Left ventricle myocardium inferior (tissue), 1 donor: ENCODE data around the gene MAPKAPK2. TPM values are rescaled to one million over a fixed set of nuclear protein-coding genes. Genes with fewer than 3 reads are reported as not detected.

Source experiments
- DNase-seq: peaks from one replicate; pipeline ENCODE4 v3.0.0-alpha.2; 2020
- H3K27ac ChIP-seq: fragments of 200-600 bp; replicated peaks from 2 replicates; pipeline ENCODE4 v1.8.0; 2021
- H3K27me3 ChIP-seq: fragments of 200-600 bp; 2 replicates; pipeline ENCODE4 v1.8.0; 2021; ENCODE audit warnings: low read depth
- H3K36me3 ChIP-seq: fragments of 200-600 bp; 2 replicates; pipeline ENCODE4 v1.8.0; 2021
- H3K4me1 ChIP-seq: fragments of 200-600 bp; 2 replicates; pipeline ENCODE4 v1.8.0; 2021
- H3K4me3 ChIP-seq: fragments of 200-600 bp; 2 replicates; pipeline ENCODE4 v1.8.0; 2021; ENCODE audit warnings: mild to moderate bottlenecking, moderate library complexity
- H3K9me3 ChIP-seq: fragments of 200-600 bp; replicated peaks from 2 replicates; pipeline ENCODE4 v1.8.0; 2021
- CTCF ChIP-seq: fragments of 200-600 bp; IDR thresholded peaks from 2 replicates; pipeline ENCODE4 v1.8.0; 2021; ENCODE audit warnings: antibody characterized with exemption, mild to moderate bottlenecking, borderline replicate concordance
- intact Hi-C: fragments of 100-400 bp; cut with micrococcal nuclease; formaldehyde crosslinking; loops from one replicate; pipeline ENCODE4 v1.11.0; 2022
- total RNA-seq: library from RNA; stranded (reverse); fragmentation: NEBNext Ultra II Directional; extraction: Animal tissue kit (Norgen Biotek cat#: 25700); gene quantifications from one replicate; pipeline ENCODE4 v1.2.1, GENCODE V29; 2021
- donor health status: DM: no; HTN: yes; CAD: no; lungs with severe emphysema.

MAPKAPK2 gene
- total RNA-seq, 1 donor from 2014 or later: 215 TPM

GRCh38 chr1:206713910-206714312, 29.2 kb downstream of the MAPKAPK2 start:
- H3K27me3 ChIP-seq: no peaks in the 10 kb centered on the region
- peak overlapping the region; percentile 71 for H3K27ac ChIP-seq
- no peak for DNase-seq
- H3K4me1 ChIP-seq: peaks cover 98% of the 10 kb centered on the region
- intact Hi-C loops: no loop called here
- TF ChIP-seq CTCF: no peak
- H3K4me3 ChIP-seq: no peak overlapping the region
- no peaks in the 10 kb centered on the region for H3K9me3 ChIP-seq
- no peaks in the 10 kb centered on the region for H3K36me3 ChIP-seq

- H3K36me3 ChIP-seq: no peaks in the 10 kb centered on the region
- no peaks in the 10 kb centered on the region for H3K9me3 ChIP-seq
- H3K4me3 ChIP-seq: no peak overlapping the region
- peak overlapping the region; percentile 71 for H3K27ac ChIP-seq
- peaks cover 98% of the 10 kb centered on the region for H3K4me1 ChIP-seq
- no peak for TF ChIP-seq CTCF
- DNase-seq: no peak
- intact Hi-C loops: no loop called here
- H3K27me3 ChIP-seq: no peaks in the 10 kb centered on the region
Observed at GRCh38 chr1:206714331-206715058, 29.8 kb downstream of the MAPKAPK2 start.

GRCh38 chr1:206715120-206715519, 30.4 kb downstream of the MAPKAPK2 start:
- peak overlapping the region; percentile 71 for H3K27ac ChIP-seq
- H3K4me1 ChIP-seq: peaks cover 98% of the 10 kb centered on the region
- TF ChIP-seq CTCF: no peak
- DNase-seq: no peak
- intact Hi-C loops: no loop called here
- H3K36me3 ChIP-seq: no peaks in the 10 kb centered on the region
- no peak overlapping the region for H3K4me3 ChIP-seq
- no peaks in the 10 kb centered on the region for H3K9me3 ChIP-seq
- no peaks in the 10 kb centered on the region for H3K27me3 ChIP-seq

GRCh38 chr1:206715552-206716158, 30.9 kb downstream of the MAPKAPK2 start:
- H3K27ac ChIP-seq: peak overlapping the region; percentile 71
- intact Hi-C loops: no loop called here
- H3K36me3 ChIP-seq: no peaks in the 10 kb centered on the region
- H3K27me3 ChIP-seq: no peaks in the 10 kb centered on the region
- no peak for DNase-seq
- H3K4me1 ChIP-seq: peaks cover 98% of the 10 kb centered on the region
- TF ChIP-seq CTCF: no peak
- no peaks in the 10 kb centered on the region for H3K9me3 ChIP-seq
- H3K4me3 ChIP-seq: no peak overlapping the region

- no peaks in the 10 kb centered on the region for H3K9me3 ChIP-seq
- no peaks in the 10 kb centered on the region for H3K27me3 ChIP-seq
- H3K4me1 ChIP-seq: peaks cover 98% of the 10 kb centered on the region
- intact Hi-C loops: no loop called here
- TF ChIP-seq CTCF: no peak
- no peak overlapping the region for H3K4me3 ChIP-seq
- DNase-seq: no peak
- H3K27ac ChIP-seq: peak overlapping the region; percentile 71
- no peaks in the 10 kb centered on the region for H3K36me3 ChIP-seq
Observed at GRCh38 chr1:206716159-206716869, 31.6 kb downstream of the MAPKAPK2 start.
